Progenitor cell of endocrine pancreas (in vitro differentiated cells): ENCODE data around the gene NRXN3. TPM values are rescaled to one million over a fixed set of nuclear protein-coding genes. Genes with fewer than 3 reads are reported as not detected.

Source experiments
- DNase-seq: peaks from one replicate; pipeline ENCODE4 v3.0.0; 2021; ENCODE audit warnings: low spot score; ENCODE audit not compliant: unreplicated experiment
- H3K27ac Mint-ChIP-seq: 2 replicates; pipeline ENCODE4 v1.8.0; 2021; ENCODE audit warnings: mild to moderate bottlenecking, moderate library complexity, mixed read lengths
- H3K27me3 Mint-ChIP-seq: 2 replicates; pipeline ENCODE4 v1.8.0; 2021; ENCODE audit warnings: mixed read lengths
- H3K36me3 Mint-ChIP-seq: 2 replicates; pipeline ENCODE4 v1.8.0; 2022; ENCODE audit warnings: mixed read lengths; ENCODE audit not compliant: insufficient read depth
- H3K4me1 Mint-ChIP-seq: 2 replicates; pipeline ENCODE4 v1.8.0; 2021; ENCODE audit warnings: low read depth, mixed read lengths
- H3K4me3 Mint-ChIP-seq: 2 replicates; pipeline ENCODE4 v1.8.0; 2021; ENCODE audit warnings: low read depth, mild to moderate bottlenecking, moderate library complexity, mixed read lengths
- H3K9me3 Mint-ChIP-seq: 2 replicates; pipeline ENCODE4 v1.8.0; 2021; ENCODE audit warnings: low read depth, mixed read lengths
- total RNA-seq: library from RNA; stranded (reverse); gene quantifications from 2 replicates; pipeline ENCODE4 v1.2.1, GENCODE V29; 2021
- TF ChIP-seq, protein P1 (sequence below): fragments of 200-600 bp; sonication (generic); IDR thresholded peaks from one replicate; pipeline ENCODE4 v1.5.0; 2021; ENCODE audit warnings: antibody characterized with exemption, mild to moderate bottlenecking; ENCODE audit not compliant: unreplicated experiment

NRXN3 gene
- total RNA-seq, 1 donor from 2014 or later: 22.1 TPM

- no peak overlapping the region for H3K4me3 Mint-ChIP-seq
- H3K9me3 Mint-ChIP-seq: no peaks in the 10 kb centered on the region
- no peak overlapping the region for H3K27ac Mint-ChIP-seq
- H3K4me1 Mint-ChIP-seq: peaks cover 4% of the 10 kb centered on the region
- no peak for DNase-seq
- H3K36me3 Mint-ChIP-seq: no peaks in the 10 kb centered on the region
- no peaks in the 10 kb centered on the region for H3K27me3 Mint-ChIP-seq
- TF ChIP-seq, protein P1, sequence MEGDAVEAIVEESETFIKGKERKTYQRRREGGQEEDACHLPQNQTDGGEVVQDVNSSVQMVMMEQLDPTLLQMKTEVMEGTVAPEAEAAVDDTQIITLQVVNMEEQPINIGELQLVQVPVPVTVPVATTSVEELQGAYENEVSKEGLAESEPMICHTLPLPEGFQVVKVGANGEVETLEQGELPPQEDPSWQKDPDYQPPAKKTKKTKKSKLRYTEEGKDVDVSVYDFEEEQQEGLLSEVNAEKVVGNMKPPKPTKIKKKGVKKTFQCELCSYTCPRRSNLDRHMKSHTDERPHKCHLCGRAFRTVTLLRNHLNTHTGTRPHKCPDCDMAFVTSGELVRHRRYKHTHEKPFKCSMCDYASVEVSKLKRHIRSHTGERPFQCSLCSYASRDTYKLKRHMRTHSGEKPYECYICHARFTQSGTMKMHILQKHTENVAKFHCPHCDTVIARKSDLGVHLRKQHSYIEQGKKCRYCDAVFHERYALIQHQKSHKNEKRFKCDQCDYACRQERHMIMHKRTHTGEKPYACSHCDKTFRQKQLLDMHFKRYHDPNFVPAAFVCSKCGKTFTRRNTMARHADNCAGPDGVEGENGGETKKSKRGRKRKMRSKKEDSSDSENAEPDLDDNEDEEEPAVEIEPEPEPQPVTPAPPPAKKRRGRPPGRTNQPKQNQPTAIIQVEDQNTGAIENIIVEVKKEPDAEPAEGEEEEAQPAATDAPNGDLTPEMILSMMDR: no peak
Measured at GRCh38 chr14:79475887-79476532, 1305.8 kb downstream of the NRXN3 start.

GRCh38 chr14:79476552-79476951 lies 1306.4 kb downstream of the NRXN3 start:
- TF ChIP-seq, protein P1: no peak
- H3K27ac Mint-ChIP-seq: no peak overlapping the region
- no peaks in the 10 kb centered on the region for H3K9me3 Mint-ChIP-seq
- peaks cover 4% of the 10 kb centered on the region for H3K4me1 Mint-ChIP-seq
- no peaks in the 10 kb centered on the region for H3K27me3 Mint-ChIP-seq
- no peak for DNase-seq
- H3K36me3 Mint-ChIP-seq: no peaks in the 10 kb centered on the region
- H3K4me3 Mint-ChIP-seq: no peak overlapping the region

DNA sequence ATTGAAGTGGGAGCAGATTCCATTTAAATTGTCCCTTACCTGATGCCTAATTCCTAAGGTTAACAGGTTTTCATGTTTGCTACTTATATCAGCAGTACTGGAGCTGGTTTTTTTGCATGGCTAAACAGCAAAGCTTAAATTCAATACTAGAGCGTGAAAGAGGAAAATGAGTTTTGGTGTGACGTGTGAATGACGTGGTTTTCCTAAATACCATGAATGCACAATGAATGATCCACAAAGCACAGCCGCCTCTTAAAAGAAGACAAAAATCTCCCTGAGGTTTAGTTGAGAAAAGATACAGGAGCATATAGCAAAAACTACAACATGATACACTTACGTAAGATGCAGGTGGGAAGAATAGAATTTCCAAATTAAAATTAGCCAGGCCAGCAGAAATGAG lies 1310.0 kb downstream of the NRXN3 start:
- Mint-ChIP-seq H3K9me3 (no peaks in the 10 kb centered on the region), H3K4me1 (peaks cover 2% of the 10 kb centered on the region), H3K27me3 (no peaks in the 10 kb centered on the region), H3K36me3 (no peaks in the 10 kb centered on the region), H3K4me3 (no peak overlapping the region), H3K27ac (no peak overlapping the region)
- no peak for DNase-seq
- TF ChIP-seq, protein P1: no peak

DNA sequence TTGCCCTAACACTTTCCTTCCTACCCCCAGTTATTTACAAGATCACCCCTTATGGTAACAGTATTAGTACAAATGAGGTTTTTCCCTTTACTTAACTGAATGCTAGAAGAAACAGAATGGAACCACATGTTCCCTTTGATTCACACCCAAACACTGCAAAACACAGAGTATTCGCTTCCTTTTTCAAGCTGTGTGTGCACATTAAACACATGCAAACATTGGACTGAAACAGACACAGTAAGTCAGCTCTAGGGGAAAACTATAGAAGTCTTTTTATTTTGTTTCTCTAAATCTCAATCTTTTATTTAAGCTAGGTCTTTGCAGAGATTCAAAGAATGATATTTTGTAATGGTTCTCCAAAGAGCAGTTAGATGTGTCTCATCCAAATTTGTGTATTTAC lies 1312.7 kb downstream of the NRXN3 start:
- Mint-ChIP-seq H3K9me3 (no peaks in the 10 kb centered on the region), H3K4me3 (no peak overlapping the region), H3K27ac (no peak overlapping the region), H3K4me1 (no peaks in the 10 kb centered on the region), H3K27me3 (no peaks in the 10 kb centered on the region), H3K36me3 (no peaks in the 10 kb centered on the region)
- DNase-seq: no peak
- TF ChIP-seq, protein P1: no peak

DNA sequence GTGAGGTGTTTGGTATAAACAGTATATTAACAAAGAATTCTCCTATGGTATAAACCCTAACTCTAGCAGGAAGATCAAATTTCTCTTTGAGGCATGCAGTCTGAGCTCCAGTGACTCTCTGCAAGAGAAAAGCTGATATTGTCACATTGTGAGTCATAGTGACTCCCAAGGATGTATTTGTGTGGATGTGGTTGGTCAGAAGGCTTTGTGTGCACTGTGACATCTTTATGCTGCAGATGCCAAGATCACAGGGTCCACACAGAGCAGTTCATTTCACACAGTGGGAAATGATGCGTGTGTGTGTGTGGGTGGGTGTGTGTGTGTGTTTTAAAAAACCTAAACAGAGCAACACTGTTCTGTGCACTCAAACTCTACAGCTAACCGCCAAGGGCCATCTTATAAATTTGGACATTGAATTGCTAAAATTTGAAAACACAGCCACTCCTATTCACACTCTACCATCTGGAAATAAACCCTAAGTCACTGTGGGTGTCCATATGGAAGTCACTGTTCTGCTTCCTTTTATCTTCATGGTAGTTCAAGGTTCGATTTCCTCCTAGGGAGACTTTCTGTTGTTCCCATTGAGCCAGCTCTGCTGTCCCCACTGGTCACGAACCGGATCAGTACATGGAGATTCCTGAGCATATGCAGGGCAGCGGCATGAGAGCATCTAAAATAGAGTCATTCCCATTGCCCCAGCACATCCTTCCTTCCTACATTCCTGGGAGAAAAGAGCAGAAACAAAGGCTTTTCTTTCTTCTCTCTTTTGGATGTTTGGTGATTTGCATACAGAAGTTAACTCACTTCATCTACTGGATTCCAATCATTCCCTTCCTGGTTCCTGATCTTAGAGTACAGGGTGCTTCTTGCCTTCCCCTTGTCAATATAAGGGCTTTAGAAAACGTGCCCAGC lies 1313.6 kb downstream of the NRXN3 start:
- TF ChIP-seq, protein P1: no peak
- Mint-ChIP-seq H3K4me3 (no peak overlapping the region), H3K4me1 (no peaks in the 10 kb centered on the region), H3K9me3 (no peaks in the 10 kb centered on the region), H3K27me3 (no peaks in the 10 kb centered on the region), H3K36me3 (no peaks in the 10 kb centered on the region), H3K27ac (no peak overlapping the region)
- no peak for DNase-seq
